H9 (cell line): Measurements from ENCODE around the gene GSKIP. TPM values are rescaled to one million over a fixed set of nuclear protein-coding genes. Genes with fewer than 3 reads are reported as not detected.

Experiments
- DNase-seq: peaks from one replicate; pipeline ENCODE4 v3.0.0-alpha.2; 2017
- H2AFZ ChIP-seq: one replicate; pipeline ENCODE4 v1.6.1; 2013; ENCODE audit warnings: mild to moderate bottlenecking, low read length, control low read depth, moderate library complexity
- H2AK5ac ChIP-seq: 2 replicates; pipeline ENCODE4 v1.6.1; 2013; ENCODE audit warnings: low read length, control low read depth, mixed read lengths; ENCODE audit not compliant: insufficient read length
- H2BK120ac ChIP-seq: one replicate; pipeline ENCODE4 v1.6.1; 2013; ENCODE audit warnings: low read depth, mild to moderate bottlenecking, low read length, control low read depth, inconsistent platforms; ENCODE audit not compliant: poor library complexity, severe bottlenecking
- H2BK12ac ChIP-seq: 2 replicates; pipeline ENCODE4 v1.6.1; 2013; ENCODE audit warnings: low read length, control low read depth, mixed read lengths, low read depth; ENCODE audit not compliant: insufficient read length
- H2BK15ac ChIP-seq: 2 replicates; pipeline ENCODE4 v1.6.1; 2013; ENCODE audit warnings: low read depth, low read length, control low read depth
- H2BK20ac ChIP-seq: one replicate; pipeline ENCODE4 v1.6.1; 2013; ENCODE audit warnings: low read depth, mild to moderate bottlenecking, low read length, control low read depth, inconsistent platforms; ENCODE audit not compliant: poor library complexity, severe bottlenecking
- H2BK5ac ChIP-seq: 2 replicates; pipeline ENCODE4 v1.6.1; 2013; ENCODE audit warnings: low read length, control low read depth, mixed read lengths; ENCODE audit not compliant: insufficient read length
- H3K14ac ChIP-seq: 2 replicates; pipeline ENCODE4 v1.6.1; 2013; ENCODE audit warnings: low read length, control low read depth; ENCODE audit not compliant: insufficient read depth
- H3K18ac ChIP-seq: 2 replicates; pipeline ENCODE4 v1.6.1; 2013; ENCODE audit warnings: low read depth, mild to moderate bottlenecking, mixed read lengths, low read length, control low read depth; ENCODE audit not compliant: insufficient read length
- H3K23ac ChIP-seq: 2 replicates; pipeline ENCODE4 v1.6.1; 2013; ENCODE audit warnings: low read length, control low read depth, mixed read lengths, low read depth; ENCODE audit not compliant: insufficient read length
- H3K23me2 ChIP-seq: 2 replicates; pipeline ENCODE4 v1.6.1; 2013; ENCODE audit warnings: low read depth, mild to moderate bottlenecking, mixed read lengths, low read length, control low read depth; ENCODE audit not compliant: insufficient read length, poor library complexity, severe bottlenecking
- H3K27ac ChIP-seq: 2 replicates; pipeline ENCODE4 v1.5.1; 2013; ENCODE audit warnings: low read length, control low read depth, mixed read lengths, low read depth; ENCODE audit not compliant: insufficient read length
- H3K27me3 ChIP-seq: 2 replicates; pipeline ENCODE4 v1.6.1; 2013; ENCODE audit warnings: low read length, control low read depth, inconsistent platforms; ENCODE audit not compliant: insufficient read depth
- H3K4ac ChIP-seq: 2 replicates; pipeline ENCODE4 v1.6.1; 2013; ENCODE audit warnings: low read depth, mild to moderate bottlenecking, control low read depth, inconsistent platforms, low read length, moderate library complexity
- H3K4me1 ChIP-seq: 2 replicates; pipeline ENCODE4 v1.6.1; 2013; ENCODE audit warnings: low read length, control low read depth, inconsistent platforms; ENCODE audit not compliant: insufficient read depth
- H3K4me2 ChIP-seq: 2 replicates; pipeline ENCODE4 v1.6.1; 2013; ENCODE audit warnings: low read length, control low read depth, mixed read lengths; ENCODE audit not compliant: insufficient read length, insufficient read depth
- H3K56ac ChIP-seq: 2 replicates; pipeline ENCODE4 v1.6.1; 2013; ENCODE audit warnings: low read depth, mild to moderate bottlenecking, mixed read lengths, low read length, control low read depth; ENCODE audit not compliant: insufficient read length
- H3K79me1 ChIP-seq: 2 replicates; pipeline ENCODE4 v1.6.1; 2013; ENCODE audit warnings: low read depth, mild to moderate bottlenecking, moderate library complexity, low read length, control low read depth, inconsistent platforms; ENCODE audit not compliant: insufficient read depth, poor library complexity, severe bottlenecking
- H3K79me2 ChIP-seq: 2 replicates; pipeline ENCODE4 v1.6.1; 2013; ENCODE audit warnings: low read length, control low read depth, inconsistent platforms; ENCODE audit not compliant: insufficient read depth
- H3K9ac ChIP-seq: 2 replicates; pipeline ENCODE4 v1.6.1; 2013; ENCODE audit warnings: low read length, control low read depth, mixed read lengths; ENCODE audit not compliant: insufficient read length; ENCODE audit errors: extremely low read depth
- H3K9me3 ChIP-seq: one replicate; pipeline ENCODE4 v1.6.1; 2013; ENCODE audit warnings: low read depth, low read length, inconsistent platforms; ENCODE audit not compliant: control insufficient read depth
- H3T11ph ChIP-seq: one replicate; pipeline ENCODE4 v1.6.1; 2013; ENCODE audit warnings: mild to moderate bottlenecking, low read length, control low read depth, inconsistent platforms
- H4K20me1 ChIP-seq: one replicate; pipeline ENCODE4 v1.6.1; 2013; ENCODE audit not compliant: control insufficient read depth, insufficient read length, insufficient read depth
- H4K5ac ChIP-seq: 2 replicates; pipeline ENCODE4 v1.6.1; 2013; ENCODE audit warnings: low read depth, mild to moderate bottlenecking, mixed read lengths, low read length, control low read depth; ENCODE audit not compliant: insufficient read length
- H4K8ac ChIP-seq: replicated peaks from 2 replicates; pipeline ENCODE4 v1.6.1; 2013; ENCODE audit warnings: low read length, control low read depth, mixed read lengths, low read depth; ENCODE audit not compliant: insufficient read length
- H4K91ac ChIP-seq: 2 replicates; pipeline ENCODE4 v1.6.1; 2013; ENCODE audit warnings: low read depth, mild to moderate bottlenecking, moderate library complexity, mixed read lengths, low read length, control low read depth; ENCODE audit not compliant: insufficient read length
- H3K27ac Mint-ChIP-seq, 3 experiments: 2 replicates in 2 of 3; 3 replicates in 1 of 3; pipeline ENCODE4 v1.8.0; 2020 to 2021; ENCODE audit warnings: mixed read lengths in 3 of 3, mild to moderate bottlenecking in 1 of 3, moderate library complexity in 1 of 3
- H3K27me3 Mint-ChIP-seq: 2 replicates; pipeline ENCODE4 v1.8.0; 2021; ENCODE audit warnings: low read depth, mild to moderate bottlenecking, moderate library complexity, mixed read lengths
- H3K36me3 Mint-ChIP-seq, 3 experiments: 2 replicates in 2 of 3; 3 replicates in 1 of 3; pipeline ENCODE4 v1.8.0; 2020 to 2021; ENCODE audit warnings: low read depth in 3 of 3, mixed read lengths in 3 of 3; ENCODE audit not compliant: insufficient read depth in 1 of 3
- H3K4me1 Mint-ChIP-seq, 2 experiments: 2 replicates each; pipeline ENCODE4 v1.8.0; 2020; ENCODE audit warnings: mixed read lengths in 2 of 2
- H3K4me3 Mint-ChIP-seq, 2 experiments: 2 replicates in 1 of 2; 3 replicates in 1 of 2; pipeline ENCODE4 v1.8.0; 2020 to 2021; ENCODE audit warnings: mild to moderate bottlenecking in 2 of 2, mixed read lengths in 2 of 2, moderate library complexity in 1 of 2
- H3K9me3 Mint-ChIP-seq, 2 experiments: 2 replicates in 1 of 2; 3 replicates in 1 of 2; pipeline ENCODE4 v1.8.0; 2020; ENCODE audit warnings: mild to moderate bottlenecking in 2 of 2, mixed read lengths in 2 of 2, moderate library complexity in 1 of 2
- CTCF ChIP-seq: fragments of 200-600 bp; sonication (generic); conservative IDR thresholded peaks from 3 replicates; pipeline ENCODE4 v1.8.0; 2021; ENCODE audit warnings: antibody characterized with exemption, mild to moderate bottlenecking
- WGBS: extraction: QIAGEN DNeasy Blood & Tissue Kit; methylation state at CpG from one replicate; pipeline ENCODE4 v1.1.7; 2013; ENCODE audit warnings: missing lambda C conversion rate, low lambda C conversion rate, mixed read lengths; ENCODE audit not compliant: insufficient read length; ENCODE audit errors: extremely low coverage; 5-methylcytosine and 5-hydroxymethylcytosine counted together
- total RNA-seq: library from RNA; stranded (reverse); gene quantifications from 2 replicates; pipeline ENCODE4 v1.2.1, GENCODE V29; 2021

The GSKIP gene
- total RNA-seq, 1 experiment from 2014 or later = 28.6 TPM

- H3K23ac ChIP-seq = no peak overlapping the region
- no peaks in the 10 kb centered on the region for H3K27me3 ChIP-seq
- H3K27ac ChIP-seq = no peak overlapping the region
- H3K23me2 ChIP-seq = no peaks in the 10 kb centered on the region
- H3K18ac ChIP-seq = no peak overlapping the region
- no peak overlapping the region for H4K8ac ChIP-seq
- Mint-ChIP-seq H3K4me3 (no peak overlapping the region), H3K9me3 (no peaks in the 10 kb centered on the region), H3K27me3 (no peaks in the 10 kb centered on the region), H3K27ac (no peak overlapping the region), H3K36me3 (peaks cover 6 to 46% (median 28%) of the 10 kb centered on the region in 3 experiments; a peak in 5 of 7 replicates), H3K4me1 (peaks cover 8% of the 10 kb centered on the region in 2 experiments; a peak in 2 of 4 replicates)
- H3K4me1 ChIP-seq = no peaks in the 10 kb centered on the region
- no peak overlapping the region for H3T11ph ChIP-seq
- no peak overlapping the region for H3K14ac ChIP-seq
- no peak overlapping the region for H3K56ac ChIP-seq
- H3K4ac ChIP-seq = no peak overlapping the region
- no CpG with 5 or more reads among the region's 1 CpG for whole genome bisulfite sequencing
- no peak overlapping the region for H2AK5ac ChIP-seq
- H4K20me1 ChIP-seq = no peaks in the 10 kb centered on the region
- H2BK12ac ChIP-seq = no peak overlapping the region
- H4K91ac ChIP-seq = no peak overlapping the region
- H3K79me2 ChIP-seq = no peaks in the 10 kb centered on the region
- no peak for TF ChIP-seq CTCF
- no peak overlapping the region for H3K4me2 ChIP-seq
- H3K9ac ChIP-seq = no peak overlapping the region
- no peaks in the 10 kb centered on the region for H3K9me3 ChIP-seq
- no peak for DNase-seq
- H4K5ac ChIP-seq = no peak overlapping the region
- no peak overlapping the region for H2BK120ac ChIP-seq
- no peak overlapping the region for H2BK15ac ChIP-seq
- no peak overlapping the region for H2AFZ ChIP-seq
- H2BK5ac ChIP-seq = no peak overlapping the region
- H2BK20ac ChIP-seq = no peak overlapping the region
- no peaks in the 10 kb centered on the region for H3K79me1 ChIP-seq
Observed at GRCh38 chr14:96320605-96321004, 42.7 kb upstream of the GSKIP start.
